HG03457 (cell line): Measurements from ENCODE around the gene HACE1.
A peak's percentile ranks its signal among the peaks of the same experiment; 100 is the strongest.
"Not testable (repeated sequence)": the region's sequence is repeated elsewhere in the genome, so short reads cannot be mapped to it uniquely, and the experiment has no call there.

Source experiments
- ATAC-seq: cut with Tn5 transposase; IDR thresholded peaks from one replicate; pipeline ENCODE4 v1.9.1; 2021; ENCODE audit warnings: moderate number of reproducible peaks; ENCODE audit not compliant: unreplicated experiment

HACE1 gene

DNA sequence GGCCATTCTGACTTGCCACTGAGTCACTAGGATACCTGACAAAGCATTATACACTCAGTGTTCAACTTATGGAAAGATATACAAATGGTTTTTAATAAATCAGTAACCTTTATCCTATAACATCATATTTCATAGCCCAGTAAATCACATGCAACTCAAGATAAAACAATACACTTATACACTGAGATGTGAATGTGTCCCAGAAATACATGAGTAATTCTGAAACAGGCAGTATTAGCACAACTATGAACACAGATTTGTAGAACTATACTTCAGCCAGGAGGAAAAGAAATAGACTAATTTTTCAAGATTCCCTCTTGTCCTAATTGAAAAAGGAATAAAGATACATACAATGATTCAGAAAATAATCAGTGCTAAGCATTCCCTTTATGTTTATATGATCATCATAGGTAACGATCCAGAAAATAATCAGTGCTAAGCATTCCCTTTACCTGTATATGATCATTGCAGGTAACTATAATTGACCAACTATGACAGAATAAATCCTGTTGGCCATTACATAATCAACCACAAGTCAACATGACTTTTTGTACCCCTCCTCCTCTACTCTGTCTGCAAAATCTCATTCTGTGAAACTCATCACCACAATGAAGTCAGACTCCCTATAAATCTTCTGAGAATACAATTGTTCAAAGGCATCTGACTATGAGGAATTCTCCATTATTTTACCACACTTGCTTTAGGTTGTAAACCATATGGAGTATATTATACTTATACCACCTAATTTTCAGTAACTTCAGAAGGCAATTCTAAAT lies 30.3 kb downstream of the HACE1 start:
- ATAC-seq, result no peak

DNA sequence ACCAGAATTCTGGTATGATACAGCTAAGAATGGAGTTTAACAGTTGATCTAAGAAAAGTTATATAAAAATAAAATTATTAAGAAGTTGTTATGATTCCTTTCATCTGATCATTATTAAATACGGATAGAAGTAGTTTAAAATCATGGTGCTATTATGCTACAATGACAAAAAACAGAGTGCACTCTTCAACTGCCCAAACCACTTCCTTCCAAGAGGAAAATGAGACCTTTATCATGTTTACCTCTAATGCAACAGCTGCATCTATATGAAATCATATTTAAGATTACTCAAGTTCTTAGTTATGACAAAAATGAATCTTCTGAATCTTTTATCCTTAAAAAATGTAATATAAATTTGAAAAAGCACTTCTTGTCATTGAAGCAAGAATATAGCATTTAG lies 31.2 kb downstream of the HACE1 start:
- no peak for ATAC-seq

- not testable (repeated sequence) for ATAC-seq
Measured at GRCh38 chr6:104820820-104821219, 38.9 kb downstream of the HACE1 start.

DNA sequence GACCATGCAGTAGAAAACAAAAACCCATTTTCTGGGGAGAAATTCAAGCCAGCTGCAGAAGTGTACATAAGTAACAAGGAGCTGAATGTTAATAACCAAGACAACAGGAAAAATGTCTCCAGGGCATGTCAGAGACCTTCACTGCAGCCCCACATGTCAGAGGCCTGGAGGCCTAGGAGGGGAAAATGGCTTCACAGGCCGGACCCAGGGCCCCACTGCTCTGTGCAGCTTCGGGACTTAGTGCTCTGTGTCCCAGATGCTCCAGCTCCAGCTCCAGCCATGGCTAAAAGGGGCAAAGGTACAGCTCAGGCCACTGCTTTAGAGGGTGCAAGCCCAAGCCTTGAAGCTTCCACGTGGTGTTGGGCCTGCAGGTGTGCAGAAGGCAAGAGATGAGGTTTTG lies 43.6 kb downstream of the HACE1 start:
- no peak for ATAC-seq

DNA sequence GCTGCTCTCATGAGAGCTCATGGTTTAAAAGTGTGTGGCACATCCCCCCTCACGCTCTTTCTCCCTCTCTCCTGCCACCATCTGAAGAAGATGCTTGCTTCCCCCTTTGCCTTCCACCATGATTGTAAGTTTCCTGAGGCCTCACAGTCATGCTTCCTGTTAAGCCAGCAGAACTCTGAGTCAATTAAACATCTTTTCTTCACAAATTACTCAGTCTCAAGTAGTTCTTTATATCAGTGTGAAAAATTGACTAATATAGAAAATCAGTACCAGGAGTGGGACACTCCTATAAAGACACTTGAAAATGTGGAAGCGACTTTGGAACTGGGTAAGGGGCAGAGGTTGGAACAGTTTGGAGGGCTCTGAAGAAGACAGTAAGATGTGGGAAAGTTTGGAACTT lies 45.0 kb downstream of the HACE1 start:
- ATAC-seq, result no peak

DNA sequence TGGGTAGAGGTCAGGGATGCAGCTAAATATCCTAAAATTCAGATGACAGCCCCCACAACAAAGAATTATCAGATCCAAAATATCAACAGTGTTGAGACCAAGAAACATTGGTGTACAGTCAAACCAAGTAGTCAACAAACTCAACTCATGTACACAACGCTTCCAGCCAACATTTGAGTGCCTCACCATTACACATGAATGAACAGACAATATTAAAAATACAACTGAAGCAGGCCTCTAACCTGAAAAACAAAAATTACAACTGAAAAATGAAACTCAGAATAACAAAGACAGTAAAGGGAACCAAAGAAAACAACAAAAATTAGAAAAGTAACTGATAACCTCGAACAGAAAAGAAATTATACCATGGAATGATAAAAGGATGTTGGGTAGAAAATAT lies 46.2 kb downstream of the HACE1 start:
- ATAC-seq, result no peak

DNA sequence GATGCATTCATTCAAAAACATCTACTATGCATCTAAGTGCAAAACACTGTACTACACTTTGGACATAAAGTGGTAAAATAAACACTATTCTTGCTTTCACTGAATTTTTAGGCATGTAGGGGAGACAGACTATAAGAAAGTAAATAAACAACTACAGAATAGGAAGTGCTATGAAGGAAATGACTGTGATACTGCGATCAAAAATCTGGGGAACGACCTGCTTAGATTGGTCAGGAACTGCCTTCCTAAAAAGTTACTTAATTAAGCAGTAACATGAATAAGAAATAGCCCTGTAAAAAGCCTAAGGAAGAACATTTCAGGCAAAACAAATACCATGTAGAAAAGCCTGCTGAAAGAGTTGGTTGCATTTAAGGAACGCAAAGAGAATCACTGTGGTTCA lies 50.6 kb downstream of the HACE1 start:
- ATAC-seq, result no peak

DNA sequence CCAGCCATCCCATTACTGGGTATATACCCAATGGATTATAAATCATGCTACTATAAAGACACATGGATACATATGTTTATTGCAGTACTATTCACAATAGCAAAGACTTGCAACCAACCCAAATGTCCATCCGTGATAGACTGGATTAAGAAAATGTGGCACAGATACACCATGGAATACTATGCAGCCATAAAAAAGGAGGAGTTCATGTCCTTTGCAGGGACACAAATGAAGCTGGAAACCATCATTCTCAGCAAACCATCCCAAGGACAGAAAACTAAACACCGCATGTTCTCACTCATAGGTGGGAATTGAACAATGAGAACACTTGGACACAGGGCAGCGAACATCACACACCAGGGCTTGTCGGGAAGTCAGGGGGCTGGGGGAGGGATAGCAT lies 54.4 kb downstream of the HACE1 start:
- not testable (repeated sequence) for ATAC-seq

DNA sequence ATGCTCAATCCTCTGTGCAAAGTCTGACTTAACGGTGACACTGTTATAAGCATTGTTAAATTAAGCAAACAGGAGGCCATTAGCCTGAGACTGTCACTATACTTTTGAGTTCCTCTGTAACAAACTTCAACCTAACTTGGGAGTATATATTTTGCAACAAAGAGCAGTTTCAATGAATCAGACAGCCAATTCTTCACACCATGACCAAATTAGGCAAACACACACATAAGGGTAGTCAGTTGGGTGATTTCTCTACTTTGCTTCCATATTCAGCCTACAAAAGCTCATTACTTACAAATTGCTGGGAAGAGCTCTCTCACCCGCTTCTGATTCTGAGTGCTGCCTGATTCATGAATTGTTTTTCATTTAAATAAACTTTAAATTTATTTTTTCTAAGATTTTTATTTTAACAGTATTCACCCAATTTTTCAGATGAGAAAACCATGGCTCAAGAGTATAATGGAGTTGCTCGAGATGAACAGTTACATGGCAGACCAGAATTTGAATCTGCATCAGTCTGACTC lies 60.5 kb downstream of the HACE1 start:
- ATAC-seq, result no peak

DNA sequence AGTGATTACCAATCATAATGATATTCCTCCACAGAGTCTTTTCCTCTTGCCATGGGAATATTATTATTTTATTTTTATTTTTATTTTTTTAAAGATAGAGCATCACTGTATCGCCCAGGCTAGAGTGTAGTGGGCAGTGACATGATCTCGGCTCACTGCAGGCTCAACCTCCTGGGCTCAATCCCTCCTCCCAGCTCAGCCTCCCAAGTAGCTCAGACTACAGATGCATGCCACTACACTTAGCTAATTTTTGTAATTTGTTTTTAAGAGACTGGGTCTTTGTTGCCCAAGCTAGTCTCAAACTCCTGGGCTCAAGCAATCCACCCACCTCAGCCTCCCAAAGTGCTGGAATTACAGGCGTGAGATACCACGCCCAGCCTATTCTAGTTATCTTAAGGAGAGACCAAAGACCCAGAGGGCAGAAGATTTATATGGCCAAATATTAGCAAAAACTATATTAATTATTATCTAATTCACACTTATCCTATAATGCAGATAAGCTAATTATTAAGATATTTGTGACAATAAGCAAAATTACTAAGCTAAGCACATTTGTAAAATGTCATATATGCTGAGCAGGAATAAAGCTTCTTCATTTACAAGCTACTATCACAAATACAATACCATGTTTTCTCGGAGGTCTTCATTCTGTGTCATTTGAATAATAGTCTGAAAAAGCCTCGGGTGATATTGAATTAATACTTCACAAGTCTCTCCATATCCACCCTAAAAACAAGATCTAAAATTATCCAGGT lies 63.5 kb downstream of the HACE1 start:
- no peak for ATAC-seq

GRCh38 chr6:104795363-104795762 lies 64.4 kb downstream of the HACE1 start:
- ATAC-seq, result no peak

DNA sequence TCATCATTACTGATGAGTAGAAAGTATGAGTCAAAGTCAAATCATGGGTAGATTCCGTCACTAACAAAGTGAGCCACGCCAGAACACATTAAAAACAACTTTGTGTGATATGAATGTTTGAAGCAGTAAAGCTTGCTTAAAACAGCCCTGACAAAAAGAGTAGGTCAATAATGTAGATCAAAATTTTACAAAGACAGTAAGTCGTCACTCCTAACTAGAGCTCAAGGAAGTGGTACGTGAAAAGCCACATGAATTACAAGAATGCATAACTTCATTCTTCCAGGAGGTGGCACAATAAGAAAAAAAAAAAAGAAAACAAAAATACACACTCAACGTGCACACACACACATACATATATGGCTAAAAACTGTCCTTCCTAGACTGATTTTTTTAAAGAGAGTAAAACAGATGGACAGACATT lies 69.9 kb downstream of the HACE1 start:
- peak; percentile 58 for ATAC-seq

DNA sequence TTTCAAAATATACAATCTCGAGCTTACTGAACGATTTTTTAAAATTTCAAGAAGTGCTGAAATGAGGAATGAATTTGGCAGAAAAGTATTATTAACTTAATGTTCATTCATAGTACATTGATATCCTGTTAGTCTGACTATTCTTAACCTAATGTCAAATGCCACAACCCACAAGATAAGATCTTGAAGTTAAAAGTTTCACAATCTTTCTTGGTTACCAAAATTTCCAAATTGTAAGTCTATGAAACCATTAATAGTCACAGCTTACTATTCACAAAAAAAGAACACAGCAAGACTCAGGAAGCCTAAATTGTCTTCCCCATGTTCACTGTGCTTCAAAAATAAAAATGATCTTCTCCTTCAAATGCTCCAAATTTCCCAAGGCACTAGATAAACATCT lies 71.3 kb downstream of the HACE1 start:
- ATAC-seq, result no peak

DNA sequence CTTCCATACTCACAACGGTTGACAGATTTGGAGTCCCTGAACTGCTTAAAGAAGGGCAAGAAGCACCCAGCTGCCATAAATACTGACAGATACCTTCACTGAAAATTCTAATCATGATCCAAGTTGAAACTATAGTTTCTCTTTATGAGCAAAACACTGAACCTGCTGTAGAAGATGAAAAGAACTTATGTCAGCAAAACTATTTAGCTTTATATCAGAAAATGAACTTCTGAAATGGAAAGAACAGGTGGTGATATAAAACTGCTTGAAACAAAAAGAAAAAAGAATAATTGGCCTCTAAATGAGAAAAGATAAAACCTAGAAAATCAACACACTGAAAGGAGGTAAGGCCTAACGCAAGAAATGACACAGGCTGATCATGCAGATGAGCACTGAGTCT lies 72.4 kb downstream of the HACE1 start:
- no peak for ATAC-seq

GRCh38 chr6:104784884-104785283 lies 74.8 kb downstream of the HACE1 start:
- ATAC-seq, result no peak

GRCh38 chr6:104771258-104771832 lies 88.4 kb downstream of the HACE1 start:
- peak; percentile 65 for ATAC-seq

- no peak for ATAC-seq
Measured at GRCh38 chr6:104768906-104769305, 90.8 kb downstream of the HACE1 start.

DNA sequence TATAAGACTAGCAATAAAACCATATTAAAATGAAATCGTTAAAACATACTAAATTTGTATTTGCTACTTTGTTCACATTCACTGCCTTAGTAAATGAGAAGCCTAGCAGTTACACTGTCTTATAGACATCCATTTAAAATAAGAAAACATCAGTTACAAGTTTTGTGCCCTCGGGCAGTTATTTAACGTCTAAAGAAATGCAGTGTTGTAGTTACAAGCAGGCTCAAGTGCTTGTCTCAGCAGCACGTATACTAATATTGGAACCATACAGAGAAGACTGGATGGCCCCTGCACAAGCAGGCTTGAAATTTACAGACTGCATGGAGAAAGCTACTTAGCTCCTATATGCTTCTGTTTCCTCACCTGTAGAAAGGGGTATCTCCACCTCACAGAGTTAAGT lies 93.1 kb downstream of the HACE1 start:
- no peak for ATAC-seq

DNA sequence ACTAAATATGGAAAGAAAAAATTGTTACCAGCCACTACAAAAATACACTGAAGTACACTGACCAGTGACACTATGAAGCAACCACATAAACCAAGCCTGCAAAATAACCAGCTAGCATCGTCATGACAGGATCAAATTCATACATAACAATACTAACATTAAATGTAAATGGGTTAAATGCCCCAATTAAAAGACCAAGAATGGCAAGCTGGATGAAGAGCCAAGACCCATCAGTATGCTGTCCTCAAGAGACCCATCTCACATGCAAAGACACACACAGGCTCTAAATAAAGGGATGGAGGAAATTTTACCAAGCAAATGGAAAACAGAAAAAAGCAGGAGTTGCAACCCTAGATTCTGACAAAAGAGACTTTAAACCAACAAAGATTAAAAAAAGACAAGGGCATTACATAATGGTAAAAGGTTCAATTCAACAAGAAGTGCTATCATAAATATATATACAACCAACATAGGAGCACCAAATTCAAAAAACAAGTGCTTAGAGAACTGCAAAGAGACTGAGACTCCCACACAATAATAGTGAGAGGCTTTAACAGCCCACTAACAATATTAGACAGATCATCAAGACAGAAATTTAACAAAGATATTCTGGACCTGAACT lies 104.8 kb downstream of the HACE1 start:
- ATAC-seq, result no peak

GRCh38 chr6:104753251-104753650 lies 106.5 kb downstream of the HACE1 start:
- no peak for ATAC-seq

DNA sequence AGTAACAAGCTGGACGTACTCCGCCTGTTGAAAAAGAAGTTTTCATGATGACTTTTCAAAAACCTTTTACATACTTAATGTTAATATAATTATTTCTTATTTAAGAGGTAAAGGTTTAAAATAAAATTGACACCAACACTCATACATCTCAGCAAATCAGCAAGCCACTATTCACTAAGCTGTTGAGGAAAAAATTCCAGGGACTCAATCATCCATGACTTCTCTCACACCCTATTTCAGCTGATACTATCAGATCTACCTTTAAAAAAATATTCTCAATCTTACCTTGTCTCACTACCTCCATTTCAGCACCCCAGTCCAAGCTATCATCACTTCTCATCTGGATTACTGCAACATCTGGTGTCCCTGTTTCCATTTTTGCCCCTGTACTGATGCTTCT lies 109.3 kb downstream of the HACE1 start:
- no peak for ATAC-seq
